NCI-H510A (cell line): ENCODE results near the gene GGTLC1.
"Not testable (repeated sequence)": the region's sequence is repeated elsewhere in the genome, so short reads cannot be mapped to it uniquely, and the experiment has no call there.

Experiments
- DNase-seq: peaks from one replicate; lab custom pipeline; 2025; lab: John Stamatoyannopoulos, UW

Gene GGTLC1

GRCh38 chr20:23994001-23994633, 5.5 kb upstream of the GGTLC1 start:
- DNase-seq: not testable (repeated sequence)

DNA sequence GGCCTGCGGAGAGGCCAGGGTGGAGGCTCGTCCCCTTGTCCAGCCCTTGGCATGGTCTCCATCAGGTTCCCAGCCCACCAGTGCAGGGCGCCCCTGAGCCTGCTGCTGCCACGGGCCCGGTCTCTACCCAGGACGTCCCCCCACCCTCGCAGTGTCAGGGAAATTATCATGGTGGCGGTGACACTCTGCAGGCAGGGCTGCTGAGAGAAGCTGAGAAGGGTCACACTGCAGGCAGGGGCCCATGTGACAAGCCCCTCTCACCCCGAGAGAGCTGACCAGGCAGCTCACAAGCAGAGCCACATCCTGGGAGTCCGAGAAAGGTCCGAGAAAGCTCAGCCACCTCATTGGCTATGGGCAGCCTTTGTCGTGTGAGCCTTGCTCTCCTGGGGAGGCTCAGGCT, 4.9 kb upstream of the GGTLC1 start:
- DNase-seq: not testable (repeated sequence)

DNA sequence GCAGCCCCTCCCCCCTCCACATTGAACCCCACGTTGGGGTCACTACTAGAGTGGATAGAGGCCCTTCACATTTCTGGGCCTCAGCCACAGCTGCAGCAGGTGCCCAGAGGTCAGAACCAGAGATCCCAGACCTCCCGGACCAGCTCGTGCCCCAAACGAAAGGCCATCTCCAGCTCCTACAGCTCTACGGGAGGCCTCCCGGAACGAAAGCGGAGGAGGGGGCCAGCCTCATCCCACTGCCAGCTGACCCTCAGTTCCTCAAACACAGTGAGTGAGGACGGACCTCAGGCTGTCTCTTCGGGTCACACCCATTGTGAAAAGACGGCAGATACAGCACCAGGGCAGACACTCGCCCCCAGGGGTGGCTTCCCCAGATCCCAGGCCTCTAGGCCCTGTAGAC, 1.7 kb upstream of the GGTLC1 start:
- not testable (repeated sequence) for DNase-seq

GRCh38 chr20:23988966-23989365, 387 bp upstream of the GGTLC1 start:
- not testable (repeated sequence) for DNase-seq

DNA sequence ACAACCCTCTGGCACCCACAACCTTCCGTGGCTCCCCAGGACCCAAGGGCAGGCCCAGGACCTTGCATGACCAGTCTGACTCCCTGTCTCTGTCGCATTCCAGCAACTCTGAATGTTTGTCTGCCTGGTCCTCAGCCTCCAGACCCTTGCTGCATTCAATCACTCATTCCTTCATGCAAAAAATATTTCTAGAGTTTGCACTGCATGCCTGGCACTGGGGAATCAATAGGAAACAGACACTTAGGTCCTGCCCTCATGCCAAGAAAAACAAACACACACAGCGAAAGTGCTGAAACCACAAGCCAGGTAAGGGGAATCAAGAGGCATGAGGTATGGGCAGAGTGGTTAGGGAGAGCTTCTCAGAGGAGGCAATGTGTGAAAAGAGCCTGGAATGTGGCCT, 1.9 kb downstream of the GGTLC1 start:
- DNase-seq: not testable (repeated sequence)

DNA sequence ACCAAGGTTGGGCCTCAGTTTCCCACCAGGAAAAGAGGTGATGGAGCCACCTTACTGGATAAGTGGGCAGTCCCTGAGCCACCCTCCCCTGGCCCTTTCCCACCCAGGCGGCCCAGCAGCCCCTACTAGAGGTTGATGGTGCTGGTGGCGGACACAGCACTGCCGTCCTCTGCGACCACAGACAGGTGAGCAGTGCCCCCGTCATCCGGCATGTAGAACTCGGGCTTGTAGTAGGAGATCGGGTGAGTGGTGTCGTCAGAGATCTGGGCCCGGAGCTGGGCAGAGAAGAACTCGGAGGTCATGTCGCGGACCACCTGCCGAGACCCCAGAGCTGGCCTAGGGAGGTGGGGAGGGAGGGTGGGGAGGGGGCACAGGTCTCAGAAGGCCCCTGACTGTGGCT, 2.3 kb downstream of the GGTLC1 start:
- not testable (repeated sequence) for DNase-seq

DNA sequence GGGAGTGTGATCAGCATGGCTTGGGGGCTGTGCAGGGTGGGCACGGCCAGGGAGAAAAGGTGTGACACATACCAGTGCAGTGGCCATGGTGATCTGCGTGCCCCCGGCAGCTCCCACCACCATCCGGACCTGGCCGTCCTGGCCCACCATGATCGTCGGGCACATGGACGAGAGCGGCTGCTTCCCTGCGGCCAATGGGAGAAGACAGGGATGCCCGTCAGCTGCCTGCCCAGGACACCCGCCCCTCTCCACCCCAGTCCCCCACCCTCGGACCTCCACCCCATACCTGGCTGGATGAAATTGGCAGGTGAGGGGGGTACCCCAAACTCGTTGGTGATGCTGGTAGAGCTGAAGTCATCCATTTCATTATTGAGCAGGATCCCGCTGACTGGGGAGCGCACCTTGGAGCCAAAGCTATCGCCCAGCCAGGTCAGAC, 2.8 kb downstream of the GGTLC1 start:
- DNase-seq: not testable (repeated sequence)

GRCh38 chr20:23985066-23985789, 3.4 kb downstream of the GGTLC1 start:
- DNase-seq: not testable (repeated sequence)

DNA sequence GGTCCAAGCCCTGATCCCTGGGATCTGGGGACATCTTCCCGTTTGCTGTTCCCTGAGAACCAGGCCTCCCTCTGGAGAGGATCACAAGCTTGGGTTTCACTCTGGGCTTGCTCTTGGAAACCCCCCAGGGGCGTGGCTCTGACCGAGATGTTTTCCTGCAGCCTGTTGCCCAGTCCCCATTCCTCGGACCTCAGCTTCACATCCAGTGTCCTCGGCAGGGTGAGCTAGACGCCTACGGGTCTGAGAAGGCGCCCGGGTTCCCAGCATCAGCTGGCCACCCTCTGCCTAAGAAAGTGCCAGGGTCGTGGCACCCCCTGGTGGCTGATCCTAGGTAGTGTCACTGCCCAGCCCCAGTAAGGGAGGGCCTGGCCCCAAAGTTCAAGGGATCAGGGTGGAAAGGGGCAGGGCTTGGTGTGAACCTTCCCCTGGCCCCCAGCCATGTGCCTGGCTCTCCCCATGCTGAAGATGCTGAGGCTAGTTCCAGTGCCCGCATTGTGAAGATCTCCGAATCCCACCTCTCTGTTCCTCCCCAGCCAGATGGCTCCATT, 4.0 kb downstream of the GGTLC1 start:
- not testable (repeated sequence) for DNase-seq

DNA sequence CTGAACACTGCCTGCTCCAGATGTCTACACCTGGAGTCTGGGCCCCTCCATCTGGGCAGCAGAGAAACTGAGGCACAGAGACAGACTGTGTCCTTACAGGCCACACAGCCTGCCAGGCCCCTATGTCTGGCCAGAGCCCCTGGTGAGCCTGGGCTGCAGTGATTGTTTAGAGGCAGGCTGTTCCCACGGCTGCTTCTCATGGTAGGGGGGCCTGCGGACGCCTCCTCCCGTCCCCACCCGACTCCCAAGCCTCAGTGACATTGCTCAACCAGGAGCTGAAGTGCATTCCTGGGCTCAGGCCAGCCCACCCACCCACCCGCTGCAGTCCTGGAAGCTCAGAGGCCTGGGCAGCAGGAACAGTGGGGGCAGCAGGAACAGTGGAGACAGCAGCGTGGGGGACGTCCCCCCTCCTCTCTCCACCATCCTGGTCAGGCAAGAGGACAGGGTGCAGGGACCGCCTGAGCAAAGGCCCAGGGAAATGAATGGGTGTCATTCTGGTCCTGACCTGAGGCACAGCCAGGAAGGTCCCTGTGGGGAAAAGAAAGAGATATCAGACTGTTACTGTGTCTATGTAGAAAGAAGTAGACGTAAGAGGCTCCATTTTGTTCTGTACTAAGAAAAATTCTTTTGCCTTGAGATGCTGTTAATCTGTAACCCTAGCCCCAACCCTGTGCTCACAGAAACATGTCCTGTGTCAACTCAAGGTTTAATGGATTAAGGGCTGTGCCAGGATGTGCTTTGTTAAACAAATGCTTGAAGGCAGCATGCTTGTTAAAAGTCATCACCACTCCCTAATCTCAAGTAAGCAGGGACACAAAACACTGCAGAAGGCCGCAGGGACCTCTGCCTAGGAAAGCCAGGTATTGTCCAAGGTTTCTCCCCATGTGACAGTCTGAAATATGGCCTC, 6.2 kb downstream of the GGTLC1 start:
- DNase-seq: not testable (repeated sequence)

- not testable (repeated sequence) for DNase-seq
Observed at GRCh38 chr20:23981526-23981925, 7.1 kb downstream of the GGTLC1 start.

- DNase-seq: not testable (repeated sequence)
Observed at GRCh38 chr20:23981014-23981413, 7.6 kb downstream of the GGTLC1 start.

GRCh38 chr20:23979899-23980811, 8.4 kb downstream of the GGTLC1 start:
- not testable (repeated sequence) for DNase-seq

DNA sequence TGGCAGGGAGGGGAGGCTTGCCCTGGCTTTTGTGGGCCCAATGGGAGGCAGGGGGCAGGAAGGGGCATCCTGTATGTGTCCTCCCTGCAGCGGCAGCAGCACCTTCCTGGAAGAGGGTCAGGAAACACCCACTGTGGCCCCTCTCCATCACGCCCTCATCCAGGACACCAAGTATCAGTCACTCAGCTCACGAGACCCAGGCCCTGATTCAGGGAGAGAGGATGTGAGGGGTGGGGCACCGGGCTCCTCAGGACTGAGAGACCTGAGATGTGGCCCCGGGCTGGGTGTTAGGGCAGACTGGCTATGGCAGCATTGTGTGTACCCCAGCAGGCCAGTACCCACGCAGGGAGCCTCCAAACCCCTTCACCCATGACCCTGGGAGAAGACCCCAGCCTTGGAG, 9.2 kb downstream of the GGTLC1 start:
- DNase-seq: not testable (repeated sequence)

GRCh38 chr20:23978457-23978856, 10.1 kb downstream of the GGTLC1 start:
- DNase-seq: not testable (repeated sequence)

- DNase-seq: no peak
Observed at GRCh38 chr20:23974966-23975365, 13.6 kb downstream of the GGTLC1 start.

DNA sequence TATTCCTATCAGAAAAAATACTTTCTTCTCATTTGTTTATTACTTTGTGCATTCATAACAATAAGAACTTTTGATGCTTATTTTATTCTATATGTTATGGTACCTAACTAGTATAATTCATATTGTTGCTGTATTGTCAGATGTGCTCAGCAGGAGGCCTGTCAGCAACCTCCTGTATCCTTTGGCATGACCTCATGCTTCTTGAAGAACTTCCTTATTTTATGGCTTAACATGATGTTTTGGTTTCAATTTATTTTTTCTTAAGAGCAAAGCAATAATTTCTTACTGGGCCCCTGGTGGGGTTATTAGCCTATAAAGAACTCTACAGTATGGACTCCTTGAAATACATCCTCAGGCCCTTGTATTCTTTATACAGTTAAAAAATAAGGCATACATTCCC, 17.3 kb downstream of the GGTLC1 start:
- DNase-seq: no peak

DNA sequence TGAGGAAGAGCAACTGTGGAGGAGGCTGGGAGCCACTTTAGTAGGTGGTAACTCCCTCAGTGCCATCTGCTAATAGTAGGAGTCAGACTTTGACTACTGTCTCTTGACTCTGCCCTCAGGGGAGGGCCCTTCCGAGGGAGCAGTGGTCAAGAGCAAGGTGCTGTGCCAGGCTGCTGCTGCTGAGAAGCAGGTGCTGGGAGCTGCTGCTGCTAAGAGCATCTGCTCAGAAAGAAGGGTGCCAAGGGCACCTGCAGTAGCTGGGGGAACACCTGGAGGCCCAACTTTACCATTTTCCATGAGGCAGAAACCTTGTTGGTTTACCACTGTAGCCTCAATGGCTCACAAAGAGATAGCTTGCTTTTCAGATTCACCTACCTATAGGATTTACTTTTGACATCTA, 18.5 kb downstream of the GGTLC1 start:
- no peak for DNase-seq

DNA sequence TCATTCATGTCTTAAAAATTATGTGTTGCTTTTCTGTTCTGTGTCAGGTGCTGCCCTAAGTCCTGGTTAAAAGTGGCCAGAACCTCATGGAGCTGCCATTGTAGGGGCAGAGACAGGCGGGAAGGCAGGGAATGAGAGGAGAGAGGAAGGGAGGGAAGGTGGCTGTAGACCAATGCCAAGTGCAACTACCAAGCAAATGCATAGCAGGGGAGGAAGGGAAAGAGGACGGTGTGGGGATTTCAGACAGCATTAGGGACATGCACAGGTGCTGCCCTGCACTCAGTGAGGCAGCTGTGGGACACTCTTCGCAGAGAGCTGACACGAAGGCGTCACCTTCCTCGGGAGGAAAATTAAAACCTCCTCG, 21.0 kb downstream of the GGTLC1 start:
- DNase-seq: no peak

- DNase-seq: no peak
Observed at GRCh38 chr20:23966927-23967615, 21.5 kb downstream of the GGTLC1 start.

GRCh38 chr20:23966298-23966697, 22.3 kb downstream of the GGTLC1 start:
- no peak for DNase-seq
